Small intestine (tissue), 7 donors: ENCODE data around the gene SAMD8. TPM values are rescaled to one million over a fixed set of nuclear protein-coding genes. Genes with fewer than 3 reads are reported as not detected.
"Not testable (repeated sequence)": the region's sequence is repeated elsewhere in the genome, so short reads cannot be mapped to it uniquely, and the experiment has no call there.

Experiments
- DNase-seq, 2 donors: peaks; one replicate each; pipeline versions ENCODE4 v3.0.0 to v3.0.0-alpha.2; 2013
- FAIRE-seq: peaks from 2 replicates; lab custom pipeline; 2012; peaks lifted over from hg19 to GRCh38; lab: Jason Lieb, UNC
- H3K27ac ChIP-seq, 3 donors: one replicate each; pipeline ENCODE4 v1.5.1; 2013; ENCODE audit warnings: low read length in 2 of 3, mild to moderate bottlenecking in 2 of 3, control low read depth in 1 of 3, inconsistent platforms in 1 of 3, low read depth in 1 of 3, moderate library complexity in 1 of 3
- H3K27me3 ChIP-seq, 3 donors: one replicate each; pipeline ENCODE4 v1.6.1; 2013; ENCODE audit warnings: low read length in 3 of 3, inconsistent platforms in 1 of 3; ENCODE audit not compliant: control insufficient read depth in 3 of 3, insufficient read depth in 3 of 3
- H3K36me3 ChIP-seq, 3 donors: one replicate each; pipeline ENCODE4 v1.6.1; 2013; ENCODE audit warnings: low read length in 3 of 3, inconsistent platforms in 1 of 3, low read depth in 1 of 3, mild to moderate bottlenecking in 1 of 3, moderate library complexity in 1 of 3; ENCODE audit not compliant: control insufficient read depth in 3 of 3, insufficient read depth in 2 of 3
- H3K4me1 ChIP-seq, 3 donors: one replicate each; pipeline ENCODE4 v1.6.1; 2013; ENCODE audit warnings: low read length in 2 of 3, inconsistent platforms in 1 of 3, low read depth in 1 of 3, mild to moderate bottlenecking in 1 of 3, moderate library complexity in 1 of 3; ENCODE audit not compliant: control insufficient read depth in 3 of 3, insufficient read depth in 2 of 3
- H3K4me3 ChIP-seq, 3 donors: one replicate each; pipeline ENCODE4 v1.5.1; 2013; ENCODE audit warnings: low read length in 3 of 3, control low read depth in 1 of 3, inconsistent platforms in 1 of 3, low read depth in 1 of 3, mild to moderate bottlenecking in 1 of 3, moderate library complexity in 1 of 3
- H3K9me3 ChIP-seq, 2 donors: one replicate each; pipeline ENCODE4 v1.6.1; 2013; ENCODE audit warnings: low read depth in 1 of 2, low read length in 1 of 2; ENCODE audit not compliant: control insufficient read depth in 2 of 2, insufficient read depth in 1 of 2
- WGBS, 3 donors: extraction: QIAGEN DNeasy Blood & Tissue Kit; methylation state at CpG; one replicate each; pipeline ENCODE4 v1.1.7; 2013; 5-methylcytosine and 5-hydroxymethylcytosine counted together
- polyA plus RNA-seq, 4 donors: library from polyadenylated mRNA; stranded (reverse) in 3 of 4; unstranded in 1 of 4; fragments of 200-250 nt in 3 of 4; fragments of 120-200 nt in 1 of 4; gene quantifications; one replicate each; pipeline versions ENCODE4 v1.2.1 to v1.2.3, GENCODE V29; 2013
- donor health status: healthy with polysubstance abuse.
- donor health status: control.
- donor health status: control.
- donor health status: Bipolar disorder and iron deficiency.
- donor health status: healthy.

SAMD8 gene
- polyA plus RNA-seq, 4 donors: 4.3 to 11.3 (median 5.7) TPM

GRCh38 chr10:75101416-75102251, 9.8 kb upstream of the SAMD8 start:
- WGBS, 3 donors: 94 to 97% (median 95%) methylated on average over 12 of the region's 12 CpGs

GRCh38 chr10:75102830-75103673, 8.4 kb upstream of the SAMD8 start:
- no peak overlapping the region for H3K4me3 ChIP-seq
- H3K9me3 ChIP-seq: no peaks in the 10 kb centered on the region
- no peak overlapping the region for H3K27ac ChIP-seq
- WGBS, 3 donors: 77 to 88% (median 86%) methylated on average over 9 of the region's 9 CpGs
- peaks cover 0 to 4% (median 0%) of the 10 kb centered on the region in 3 donors for H3K4me1 ChIP-seq
- DNase-seq (no peak), FAIRE-seq (no peak)
- H3K27me3 ChIP-seq: no peaks in the 10 kb centered on the region
- no peaks in the 10 kb centered on the region for H3K36me3 ChIP-seq

More at GRCh38 chr10:75101416-75102251, 9.8 kb upstream of the SAMD8 start:
- no peak for DNase-seq
- no peak overlapping the region for H3K27ac ChIP-seq
- H3K27me3 ChIP-seq: no peaks in the 10 kb centered on the region
- no peaks in the 10 kb centered on the region for H3K36me3 ChIP-seq
- H3K9me3 ChIP-seq: no peaks in the 10 kb centered on the region
- peaks cover 0 to 4% (median 0%) of the 10 kb centered on the region in 3 donors for H3K4me1 ChIP-seq
- FAIRE-seq: no peak
- no peak overlapping the region for H3K4me3 ChIP-seq

DNA sequence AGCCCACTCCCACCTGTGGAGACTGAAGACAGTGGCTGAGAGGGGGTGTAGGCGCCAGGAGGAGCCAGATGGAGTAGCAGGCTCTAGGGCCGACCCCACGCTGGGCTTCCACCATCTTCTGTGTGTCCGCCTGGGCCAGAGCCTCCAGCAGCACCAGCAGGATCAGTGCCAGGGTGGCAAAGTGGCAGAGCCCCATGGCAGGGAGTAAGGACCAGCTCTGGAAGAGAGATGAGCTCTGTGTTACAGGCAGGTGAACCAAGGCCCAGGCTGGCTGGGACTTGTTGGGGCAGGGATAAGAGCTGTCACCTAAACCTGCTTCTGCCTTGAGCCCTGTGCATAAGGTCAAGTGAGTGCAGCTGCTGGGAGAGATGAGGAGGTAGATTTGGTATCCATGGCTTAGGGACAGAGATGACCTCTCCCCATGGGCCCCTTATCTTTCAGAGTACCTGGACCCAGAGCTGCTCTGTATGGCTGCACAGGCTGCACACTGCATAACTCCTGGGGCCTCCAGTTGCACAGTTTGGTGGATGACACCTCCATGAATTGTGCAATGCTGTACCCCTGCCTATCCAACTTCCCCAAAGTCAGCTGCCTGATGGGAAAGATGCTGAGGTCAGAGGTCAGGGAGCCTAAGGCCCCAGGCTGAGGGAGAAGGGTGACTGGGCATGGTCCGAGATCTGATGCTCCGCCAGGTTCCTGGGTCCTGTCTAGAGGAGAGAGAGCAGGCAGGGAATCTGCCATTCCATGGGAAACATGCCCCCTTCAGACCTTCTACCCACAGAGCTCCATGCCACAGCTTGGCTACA, 7.4 kb upstream of the SAMD8 start:
- Histone ChIP-seq H3K4me3 (no peak overlapping the region), H3K36me3 (no peaks in the 10 kb centered on the region), H3K27me3 (no peaks in the 10 kb centered on the region), H3K4me1 (peaks cover 0 to 4% (median 0%) of the 10 kb centered on the region in 3 donors), H3K27ac (no peak overlapping the region), H3K9me3 (no peaks in the 10 kb centered on the region)
- WGBS, 3 donors: 96 to 100% (median 100%) methylated on average over 6 of the region's 6 CpGs
- FAIRE-seq (no peak), DNase-seq (no peak)

GRCh38 chr10:75104842-75105241, 6.6 kb upstream of the SAMD8 start:
- FAIRE-seq (no peak), DNase-seq (no peak)
- H3K4me3 ChIP-seq: no peak overlapping the region
- 70 to 79% (median 72%) methylated on average over 3 of the region's 3 CpGs for WGBS, 3 donors
- H3K27me3 ChIP-seq: no peaks in the 10 kb centered on the region
- H3K36me3 ChIP-seq: no peaks in the 10 kb centered on the region
- H3K9me3 ChIP-seq: no peaks in the 10 kb centered on the region
- no peak overlapping the region for H3K27ac ChIP-seq
- peaks cover 0 to 4% (median 0%) of the 10 kb centered on the region in 3 donors for H3K4me1 ChIP-seq

GRCh38 chr10:75105576-75106197, 5.8 kb upstream of the SAMD8 start:
- Histone ChIP-seq H3K9me3 (no peaks in the 10 kb centered on the region), H3K27ac (no peak overlapping the region), H3K4me3 (no peak overlapping the region), H3K36me3 (no peaks in the 10 kb centered on the region), H3K4me1 (peaks cover 0 to 2% (median 0%) of the 10 kb centered on the region in 3 donors), H3K27me3 (no peaks in the 10 kb centered on the region)
- FAIRE-seq (no peak), DNase-seq (no peak)
- 91 to 94% (median 94%) methylated on average over 16 of the region's 16 CpGs for WGBS, 3 donors

GRCh38 chr10:75106242-75106641, 5.2 kb upstream of the SAMD8 start:
- no peak overlapping the region for H3K27ac ChIP-seq
- 76 to 88% (median 81%) methylated on average over 8 of the region's 8 CpGs for WGBS, 3 donors
- H3K4me1 ChIP-seq: peaks cover 0 to 2% (median 0%) of the 10 kb centered on the region in 3 donors
- H3K36me3 ChIP-seq: no peaks in the 10 kb centered on the region
- no peak for FAIRE-seq
- DNase-seq: no peak
- no peaks in the 10 kb centered on the region for H3K9me3 ChIP-seq
- no peaks in the 10 kb centered on the region for H3K27me3 ChIP-seq
- no peak overlapping the region for H3K4me3 ChIP-seq

GRCh38 chr10:75106891-75107290, 4.6 kb upstream of the SAMD8 start:
- DNase-seq, H3K27ac ChIP-seq, H3K9me3 ChIP-seq, FAIRE-seq, H3K4me1 ChIP-seq, H3K4me3 ChIP-seq, H3K27me3 ChIP-seq, H3K36me3 ChIP-seq: not testable (repeated sequence)
- WGBS, 3 donors: 95 to 96% (median 96%) methylated on average over 9 of the region's 9 CpGs
